ENCODE results near the gene KLHL12. TPM values are rescaled to one million over a fixed set of nuclear protein-coding genes. Genes with fewer than 3 reads are reported as not detected.

The KLHL12 gene
- total RNA-seq, 1 experiment from 2014 or later = 33.8 TPM

DNA sequence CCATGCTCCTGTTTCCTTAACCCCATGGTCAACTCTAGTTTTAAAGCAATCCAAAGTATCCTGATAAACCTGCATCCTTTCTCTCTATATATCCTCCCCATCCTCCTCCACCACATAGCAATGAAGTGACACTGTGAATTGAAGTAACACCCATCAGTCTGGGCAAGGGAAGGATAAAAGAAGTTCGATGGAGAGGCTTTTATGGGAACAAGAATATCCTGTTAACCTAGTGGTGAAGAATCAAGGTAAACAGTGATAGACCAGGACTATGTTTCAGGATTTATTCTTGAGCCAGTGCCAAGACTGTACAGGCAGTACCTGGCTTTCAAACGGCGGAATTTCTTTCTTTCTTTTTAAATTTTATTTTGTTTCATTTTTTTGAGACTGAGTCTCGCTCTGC is 55.7 kb downstream of the KLHL12 start:
- H3K4me1 ChIP-seq (ENCODE audit: control insufficient read depth in 1 of 2, insufficient read depth in 2 of 2, low read length in 2 of 2) = no peaks in the 10 kb centered on the region
- H3K9me2 ChIP-seq (ENCODE audit: insufficient read depth) = no peaks in the 10 kb centered on the region
- no peak overlapping the region for H3K4me3 ChIP-seq (replicated peaks in 1 of 2; ENCODE audit: low read depth in 1 of 2, low read length in 2 of 2)
- no peak overlapping the region for H3K27ac ChIP-seq (ENCODE audit: low read depth, low read length)
- no peaks in the 10 kb centered on the region for H3K79me2 ChIP-seq (ENCODE audit: insufficient read depth, low read length)
- no peak for TF ChIP-seq POLR2A (IDR thresholded peaks at IDR 0.05; ENCODE audit: borderline replicate concordance, extremely low read depth, insufficient read depth, insufficient read length)
- no peak for TF ChIP-seq ZNF274 (IDR thresholded peaks at IDR 0.05; ENCODE audit: low read depth, low read length)
- no peak for TF ChIP-seq CBX3 (IDR thresholded peaks at IDR 0.05; ENCODE audit: low read depth)
- no peak for TF ChIP-seq ATF3 (IDR thresholded peaks at IDR 0.05)
- TF ChIP-seq, protein P1, sequence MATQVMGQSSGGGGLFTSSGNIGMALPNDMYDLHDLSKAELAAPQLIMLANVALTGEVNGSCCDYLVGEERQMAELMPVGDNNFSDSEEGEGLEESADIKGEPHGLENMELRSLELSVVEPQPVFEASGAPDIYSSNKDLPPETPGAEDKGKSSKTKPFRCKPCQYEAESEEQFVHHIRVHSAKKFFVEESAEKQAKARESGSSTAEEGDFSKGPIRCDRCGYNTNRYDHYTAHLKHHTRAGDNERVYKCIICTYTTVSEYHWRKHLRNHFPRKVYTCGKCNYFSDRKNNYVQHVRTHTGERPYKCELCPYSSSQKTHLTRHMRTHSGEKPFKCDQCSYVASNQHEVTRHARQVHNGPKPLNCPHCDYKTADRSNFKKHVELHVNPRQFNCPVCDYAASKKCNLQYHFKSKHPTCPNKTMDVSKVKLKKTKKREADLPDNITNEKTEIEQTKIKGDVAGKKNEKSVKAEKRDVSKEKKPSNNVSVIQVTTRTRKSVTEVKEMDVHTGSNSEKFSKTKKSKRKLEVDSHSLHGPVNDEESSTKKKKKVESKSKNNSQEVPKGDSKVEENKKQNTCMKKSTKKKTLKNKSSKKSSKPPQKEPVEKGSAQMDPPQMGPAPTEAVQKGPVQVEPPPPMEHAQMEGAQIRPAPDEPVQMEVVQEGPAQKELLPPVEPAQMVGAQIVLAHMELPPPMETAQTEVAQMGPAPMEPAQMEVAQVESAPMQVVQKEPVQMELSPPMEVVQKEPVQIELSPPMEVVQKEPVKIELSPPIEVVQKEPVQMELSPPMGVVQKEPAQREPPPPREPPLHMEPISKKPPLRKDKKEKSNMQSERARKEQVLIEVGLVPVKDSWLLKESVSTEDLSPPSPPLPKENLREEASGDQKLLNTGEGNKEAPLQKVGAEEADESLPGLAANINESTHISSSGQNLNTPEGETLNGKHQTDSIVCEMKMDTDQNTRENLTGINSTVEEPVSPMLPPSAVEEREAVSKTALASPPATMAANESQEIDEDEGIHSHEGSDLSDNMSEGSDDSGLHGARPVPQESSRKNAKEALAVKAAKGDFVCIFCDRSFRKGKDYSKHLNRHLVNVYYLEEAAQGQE (IDR thresholded peaks at IDR 0.05; ENCODE audit: low read depth) = no peak
- TF ChIP-seq SRF (IDR thresholded peaks at IDR 0.05; ENCODE audit: low read depth) = no peak
- RAD21 ChIA-PET (ENCODE audit: low non-redundant PET in 1 of 2, low total read pairs in 2 of 2, uncharacterized antibody in 2 of 2, unreplicated experiment in 2 of 2) = no interaction called here
- DNase-seq (ENCODE audit: low read depth, low spot score) (no peak), ATAC-seq (no peak)
- no TSS peak for BruUV-seq (replicated peaks)
- no peak overlapping the region for H3K4me2 ChIP-seq (ENCODE audit: low read length)
- POLR2A ChIA-PET = no interaction called here
- no peaks in the 10 kb centered on the region for H4K20me1 ChIP-seq (ENCODE audit: insufficient read depth)
- CTCF ChIA-PET = no interaction called here
- H3K36me3 ChIP-seq (ENCODE audit: control insufficient read depth in 1 of 2, insufficient read depth in 2 of 2, low read length in 2 of 2) = no peaks in the 10 kb centered on the region
- no peak overlapping the region for H2AFZ ChIP-seq (ENCODE audit: low read depth, low read length, poor library complexity, severe bottlenecking)
- no peaks in the 10 kb centered on the region for H3K27me3 ChIP-seq (ENCODE audit: insufficient read depth, low read length)
- no peaks in the 10 kb centered on the region for H3K9me3 ChIP-seq (ENCODE audit: control insufficient read depth in 1 of 2, insufficient read depth in 1 of 2, low read depth in 1 of 2, low read length in 2 of 2)
- no peak overlapping the region for H3K9ac ChIP-seq (ENCODE audit: low read length)
- intact Hi-C loops (cut with micrococcal nuclease) = no loop called here
